Peyer's patch (tissue), 4 donors: ENCODE data around the gene MSS51.

Experiments used
- CTCF ChIP-seq, 6 experiments: fragments of 450-650 bp in 4 of 6; fragments of 200-600 bp in 2 of 6; sonication (generic) in 1 of 6; IDR thresholded peaks; one replicate each; pipeline ENCODE4 v1.5.1; 2017 to 2019; ENCODE audit warnings: antibody characterized with exemption in 6 of 6, mild to moderate bottlenecking in 3 of 6, moderate library complexity in 1 of 6
- POLR2A ChIP-seq, 2 donors: fragments of 450-650 bp; IDR thresholded peaks; one replicate each; pipeline ENCODE4 v1.5.1; 2017; ENCODE audit warnings: antibody characterized with exemption in 2 of 2, mild to moderate bottlenecking in 2 of 2, moderate library complexity in 2 of 2

DNA sequence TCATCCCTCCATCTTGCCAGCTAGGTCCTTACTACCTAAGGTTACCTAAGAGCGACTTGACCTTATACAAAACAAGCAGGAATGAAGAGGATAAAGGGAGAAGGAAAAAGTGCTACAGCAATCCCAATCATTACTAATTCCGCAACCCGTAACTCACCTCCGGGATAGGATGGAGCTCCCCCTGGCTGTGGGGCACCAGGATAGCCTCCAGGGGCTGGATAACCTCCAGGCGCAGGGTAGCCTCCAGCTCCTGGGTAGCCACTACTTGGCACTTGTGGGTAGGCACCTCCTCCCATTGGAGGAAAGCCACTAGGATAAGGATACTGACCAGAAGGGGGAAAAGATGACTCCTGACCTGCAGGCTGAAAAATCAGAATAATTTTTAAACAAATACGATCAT, 35.3 kb downstream of the MSS51 start:
- no peak for TF ChIP-seq CTCF (IDR thresholded peaks at IDR 0.05)
- no peak for TF ChIP-seq POLR2A (IDR thresholded peaks at IDR 0.05)
